MM.1S (cell line): ENCODE measurements around the gene HNF1A.

Experiments
- EZH2 ChIP-seq: fragments of 300-600 bp; sonication (generic); optimal IDR thresholded peaks from 2 replicates; pipeline ENCODE3; 2017; ENCODE audit warnings: low read depth, mild to moderate bottlenecking, antibody characterized with exemption, low read length, mixed read lengths
- TF ChIP-seq, protein P1 (sequence below): fragments of 300-600 bp; sonication (generic); IDR thresholded peaks from 2 replicates; pipeline ENCODE4 v1.5.1; 2016; ENCODE audit warnings: antibody characterized with exemption, low read length, mixed read lengths

DNA sequence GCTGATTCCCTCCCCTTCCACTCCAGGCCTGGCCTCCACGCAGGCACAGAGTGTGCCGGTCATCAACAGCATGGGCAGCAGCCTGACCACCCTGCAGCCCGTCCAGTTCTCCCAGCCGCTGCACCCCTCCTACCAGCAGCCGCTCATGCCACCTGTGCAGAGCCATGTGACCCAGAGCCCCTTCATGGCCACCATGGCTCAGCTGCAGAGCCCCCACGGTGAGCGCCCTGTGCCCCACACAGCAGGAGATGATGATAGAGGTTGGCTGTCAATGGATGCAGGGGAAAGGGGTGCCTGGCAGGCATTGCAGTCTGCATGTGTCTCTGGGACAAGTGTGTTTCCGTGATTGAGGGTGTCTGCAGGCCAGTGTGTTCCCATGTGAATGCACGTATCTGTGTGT lies 19.1 kb downstream of the HNF1A start:
- TF ChIP-seq, protein P1, sequence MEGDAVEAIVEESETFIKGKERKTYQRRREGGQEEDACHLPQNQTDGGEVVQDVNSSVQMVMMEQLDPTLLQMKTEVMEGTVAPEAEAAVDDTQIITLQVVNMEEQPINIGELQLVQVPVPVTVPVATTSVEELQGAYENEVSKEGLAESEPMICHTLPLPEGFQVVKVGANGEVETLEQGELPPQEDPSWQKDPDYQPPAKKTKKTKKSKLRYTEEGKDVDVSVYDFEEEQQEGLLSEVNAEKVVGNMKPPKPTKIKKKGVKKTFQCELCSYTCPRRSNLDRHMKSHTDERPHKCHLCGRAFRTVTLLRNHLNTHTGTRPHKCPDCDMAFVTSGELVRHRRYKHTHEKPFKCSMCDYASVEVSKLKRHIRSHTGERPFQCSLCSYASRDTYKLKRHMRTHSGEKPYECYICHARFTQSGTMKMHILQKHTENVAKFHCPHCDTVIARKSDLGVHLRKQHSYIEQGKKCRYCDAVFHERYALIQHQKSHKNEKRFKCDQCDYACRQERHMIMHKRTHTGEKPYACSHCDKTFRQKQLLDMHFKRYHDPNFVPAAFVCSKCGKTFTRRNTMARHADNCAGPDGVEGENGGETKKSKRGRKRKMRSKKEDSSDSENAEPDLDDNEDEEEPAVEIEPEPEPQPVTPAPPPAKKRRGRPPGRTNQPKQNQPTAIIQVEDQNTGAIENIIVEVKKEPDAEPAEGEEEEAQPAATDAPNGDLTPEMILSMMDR: no peak
- no peak for TF ChIP-seq EZH2
